Large intestine (tissue), 3 donors: Measurements from ENCODE around the gene RSRC2. TPM values are rescaled to one million over a fixed set of nuclear protein-coding genes. Genes with fewer than 3 reads are reported as not detected.

ENCODE experiments used
- DNase-seq, 2 donors: peaks; one replicate each; pipeline versions ENCODE4 v3.0.0 to v3.0.0-alpha.2; 2013
- H3K27ac ChIP-seq: one replicate; pipeline ENCODE4 v1.5.1; 2013; ENCODE audit warnings: low read length
- H3K27me3 ChIP-seq: 2 replicates; pipeline ENCODE4 v1.6.1; 2013; ENCODE audit warnings: low read length; ENCODE audit not compliant: control insufficient read depth, insufficient read depth
- H3K36me3 ChIP-seq: 2 replicates; pipeline ENCODE4 v1.6.1; 2013; ENCODE audit warnings: low read length; ENCODE audit not compliant: control insufficient read depth, insufficient read depth
- H3K4me1 ChIP-seq: one replicate; pipeline ENCODE4 v1.6.1; 2013; ENCODE audit warnings: low read length; ENCODE audit not compliant: control insufficient read depth, insufficient read depth
- H3K4me3 ChIP-seq: one replicate; pipeline ENCODE4 v1.5.1; 2013; ENCODE audit warnings: low read length
- H3K9me3 ChIP-seq: one replicate; pipeline ENCODE4 v1.6.1; 2013; ENCODE audit warnings: mild to moderate bottlenecking, low read depth, low read length, moderate library complexity; ENCODE audit not compliant: control insufficient read depth
- WGBS: methylation state at CpG from one replicate; pipeline ENCODE4 v1.1.5; 2013; ENCODE audit warnings: low lambda C conversion rate; ENCODE audit not compliant: insufficient coverage; 5-methylcytosine and 5-hydroxymethylcytosine counted together
- polyA plus RNA-seq: library from polyadenylated mRNA; unstranded; fragments of 120-200 nt; gene quantifications from one replicate; pipeline ENCODE4 v1.2.1, GENCODE V29; 2013

Gene RSRC2
- polyA plus RNA-seq, 1 donor: 120 TPM

DNA sequence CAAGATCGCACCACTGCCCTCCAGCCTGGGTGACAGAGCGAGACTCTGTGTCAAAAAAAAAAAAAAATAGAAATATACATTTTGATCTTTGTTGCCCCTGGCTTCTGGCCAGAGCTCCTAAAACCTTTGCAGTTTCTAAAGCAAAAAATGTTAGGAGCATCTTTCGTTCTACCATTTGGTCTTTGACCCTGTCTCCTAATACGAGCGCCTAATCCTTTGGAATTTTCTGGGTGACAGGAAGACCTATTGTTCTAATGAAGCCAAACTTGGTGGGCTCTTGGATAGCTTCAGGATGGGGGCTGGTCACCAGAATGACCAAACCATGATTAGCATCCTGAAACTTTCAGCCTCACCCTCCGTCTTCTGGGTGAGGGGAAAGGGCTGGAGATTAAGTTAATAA, 72.0 kb downstream of the RSRC2 start:
- no peak overlapping the region for H3K27ac ChIP-seq
- no CpG with 5 or more reads among the region's 6 CpGs for WGBS
- no peak for DNase-seq
- no peaks in the 10 kb centered on the region for H3K9me3 ChIP-seq
- H3K36me3 ChIP-seq: no peaks in the 10 kb centered on the region
- H3K27me3 ChIP-seq: no peaks in the 10 kb centered on the region
- H3K4me3 ChIP-seq: no peak overlapping the region
- peaks cover 10% of the 10 kb centered on the region for H3K4me1 ChIP-seq

DNA sequence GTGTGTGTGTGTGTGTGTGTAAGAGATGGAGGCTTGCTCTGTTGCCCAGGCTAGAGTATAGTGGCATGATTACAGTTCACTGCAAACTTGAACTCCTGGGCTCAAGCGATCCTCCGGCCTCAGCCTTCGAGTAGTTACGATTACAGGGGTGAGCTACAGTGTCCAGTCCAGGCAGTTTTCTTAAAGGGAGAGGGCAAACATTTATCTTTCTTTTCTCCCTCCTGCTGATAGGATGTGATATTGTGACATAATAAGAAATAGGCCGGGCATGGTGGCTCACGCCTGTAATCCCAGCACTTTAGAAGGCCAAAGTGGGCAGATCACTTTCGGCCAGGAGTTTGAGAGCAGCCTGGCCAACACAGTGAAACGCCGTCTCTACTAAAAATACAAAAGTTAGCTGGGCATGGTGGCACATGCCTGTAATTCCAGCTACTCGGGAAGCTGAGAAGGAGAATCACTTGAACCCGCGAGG, 72.5 kb downstream of the RSRC2 start:
- DNase-seq: no peak
- Histone ChIP-seq H3K4me3 (no peak overlapping the region), H3K4me1 (peaks cover 10% of the 10 kb centered on the region), H3K27ac (no peak overlapping the region), H3K9me3 (no peaks in the 10 kb centered on the region), H3K27me3 (no peaks in the 10 kb centered on the region), H3K36me3 (no peaks in the 10 kb centered on the region)
- WGBS: no CpG with 5 or more reads among the region's 12 CpGs

Other genes starting within 250 kb of the RSRC2 start
- gene CLIP1, start 104.3 kb downstream of the RSRC2 start, polyA plus RNA-seq: 37.3 TPM
- gene ZCCHC8, start 26.0 kb downstream of the RSRC2 start, polyA plus RNA-seq: 36.0 TPM
- gene KNTC1, start 313 bp upstream of the RSRC2 start, polyA plus RNA-seq: 37.1 TPM
- 2.6 TPM for gene HCAR2, start 176.4 kb upstream of the RSRC2 start, polyA plus RNA-seq
- gene HCAR3, start 189.9 kb upstream of the RSRC2 start, polyA plus RNA-seq: 0.82 TPM
- 0.46 TPM for gene HCAR1, start 203.9 kb upstream of the RSRC2 start, polyA plus RNA-seq
- 59.1 TPM for gene DENR, start 225.9 kb upstream of the RSRC2 start, polyA plus RNA-seq
- gene CCDC62, start 247.6 kb upstream of the RSRC2 start, polyA plus RNA-seq: 0.36 TPM